Stimulated activated CD8-positive, alpha-beta memory T cell treated with anti-CD3 and anti-CD28 coated beads, Interleukin-2, amount 100 ng/mL, for 1 hour (primary cell): ENCODE results near the gene MICOS13.
"Not testable (repeated sequence)": the region's sequence is repeated elsewhere in the genome, so short reads cannot be mapped to it uniquely, and the experiment has no call there.

Source experiments
- DNase-seq, 2 donors: peaks; one replicate each; pipeline ENCODE4 v3.0.0-alpha.2; 2020; ENCODE audit warnings: low read depth in 2 of 2

Gene MICOS13

DNA sequence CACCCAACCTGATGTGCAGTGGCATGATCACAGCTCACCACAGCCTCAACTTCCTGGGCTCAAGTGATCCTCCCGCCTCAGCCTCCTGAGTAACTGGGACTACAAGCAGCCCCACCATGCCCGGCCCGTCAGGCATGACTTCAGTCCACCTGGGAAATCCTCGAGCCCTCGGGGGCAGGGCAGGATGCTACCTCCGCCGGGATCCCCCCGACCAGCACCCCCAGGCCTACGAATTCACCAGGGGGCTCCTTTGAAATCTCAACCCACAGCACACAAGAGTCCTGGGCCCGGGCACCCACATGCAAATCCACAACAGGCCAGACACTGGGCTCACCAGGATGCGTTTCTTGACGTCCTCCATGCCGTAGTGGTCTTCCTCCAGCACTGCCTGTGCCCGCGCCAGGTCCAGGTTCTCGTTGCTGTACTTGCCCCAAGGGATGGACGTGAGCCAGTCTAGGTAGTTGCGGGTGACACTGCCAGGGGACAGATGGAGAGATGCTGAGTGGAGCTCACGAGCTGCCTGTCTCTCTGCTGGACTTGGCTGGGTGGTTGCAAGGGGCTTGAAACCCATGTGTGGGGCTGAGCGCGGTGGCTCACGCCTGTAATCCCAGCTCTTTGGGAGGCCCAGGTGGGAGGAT lies 20.3 kb upstream of the MICOS13 start:
- no peak for DNase-seq

DNA sequence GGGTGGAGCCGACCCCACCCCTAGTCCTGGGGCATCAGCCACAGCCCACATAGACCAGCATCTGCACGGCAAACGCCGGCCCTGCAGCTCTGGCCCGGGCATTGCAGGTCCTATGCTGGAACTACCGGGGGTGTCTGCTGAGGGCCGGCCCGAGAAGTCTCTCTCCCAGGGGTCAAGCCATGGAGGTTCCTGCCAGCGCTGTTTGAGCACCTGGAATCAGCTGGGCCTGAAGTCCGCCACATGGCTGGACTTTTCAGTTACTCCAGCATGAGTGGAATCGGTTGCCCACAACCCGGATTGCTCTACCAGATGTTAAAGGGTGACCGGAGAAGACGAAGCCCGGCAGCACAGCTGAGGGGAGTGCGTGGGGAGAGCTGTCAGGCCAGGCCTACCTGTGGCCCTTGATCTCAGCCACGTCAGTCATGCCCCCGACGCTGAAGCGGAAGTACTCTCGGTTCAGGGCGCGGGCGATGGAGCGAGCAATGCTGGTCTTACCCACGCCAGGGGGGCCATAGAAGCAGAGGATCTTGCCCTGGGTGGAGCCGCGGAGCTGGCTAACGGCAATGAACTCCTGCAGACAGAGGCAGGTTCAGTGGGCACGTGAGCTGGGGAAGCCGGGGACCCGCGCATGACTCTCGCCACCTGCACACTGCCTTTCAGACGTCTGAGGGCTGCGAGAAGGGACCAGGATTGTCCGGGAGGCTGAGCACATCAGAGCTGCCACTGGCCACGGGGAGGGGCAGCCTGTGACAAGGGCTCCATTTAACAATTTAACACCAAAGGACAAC lies 18.5 kb upstream of the MICOS13 start:
- no peak for DNase-seq

DNA sequence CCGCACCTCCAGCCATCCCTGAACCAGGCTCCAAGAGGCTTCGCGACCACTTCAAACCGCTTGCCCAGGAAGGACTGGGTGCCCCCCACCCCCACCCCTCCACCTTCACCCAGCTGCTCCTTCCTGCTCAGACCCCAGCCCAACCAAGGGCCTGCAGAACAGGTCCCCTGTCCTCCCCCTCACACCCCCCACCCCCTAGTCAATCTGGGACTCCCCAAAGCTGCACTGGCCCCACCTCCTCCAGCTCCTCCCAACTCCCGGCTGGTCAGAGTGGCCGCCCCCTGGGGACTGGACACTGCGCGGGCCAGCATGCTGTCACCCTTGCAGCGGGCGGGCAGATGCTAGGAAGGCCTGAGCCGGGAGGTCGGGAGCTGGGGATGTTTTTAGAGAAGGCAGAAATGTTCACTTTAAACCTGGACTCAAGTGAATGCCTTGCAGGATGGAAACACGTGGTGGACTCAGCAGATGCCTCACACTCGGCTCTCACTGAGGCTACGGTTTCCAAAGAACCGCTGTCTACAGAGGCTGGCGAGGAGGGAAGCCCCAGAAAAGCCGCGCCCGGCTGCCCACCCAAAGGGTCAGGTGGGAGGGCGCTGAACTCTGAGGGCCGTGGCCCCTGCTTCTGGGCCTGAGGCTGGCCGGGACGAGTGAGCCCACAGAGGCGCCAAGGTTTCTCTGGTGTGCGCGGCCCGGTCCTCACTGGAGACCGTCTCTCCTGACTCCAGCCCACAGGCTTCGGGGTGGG lies 17.7 kb upstream of the MICOS13 start:
- no peak for DNase-seq

- DNase-seq = no peak
Observed at GRCh38 chr19:5697022-5697889, 16.9 kb upstream of the MICOS13 start.

- DNase-seq = no peak
Observed at GRCh38 chr19:5696196-5697021, 16.1 kb upstream of the MICOS13 start.

GRCh38 chr19:5695649-5696195 lies 15.4 kb upstream of the MICOS13 start:
- DNase-seq = no peak

- DNase-seq = no peak
Observed at GRCh38 chr19:5694956-5695648, 14.8 kb upstream of the MICOS13 start.

- no peak for DNase-seq
Observed at GRCh38 chr19:5694167-5694955, 14.0 kb upstream of the MICOS13 start.

- no peak for DNase-seq
Observed at GRCh38 chr19:5693195-5694166, 13.2 kb upstream of the MICOS13 start.

GRCh38 chr19:5692723-5693194 lies 12.4 kb upstream of the MICOS13 start:
- no peak for DNase-seq

- DNase-seq = no peak
Observed at GRCh38 chr19:5691822-5692722, 11.8 kb upstream of the MICOS13 start.

- no peak for DNase-seq
Observed at GRCh38 chr19:5690955-5691821, 10.9 kb upstream of the MICOS13 start.

DNA sequence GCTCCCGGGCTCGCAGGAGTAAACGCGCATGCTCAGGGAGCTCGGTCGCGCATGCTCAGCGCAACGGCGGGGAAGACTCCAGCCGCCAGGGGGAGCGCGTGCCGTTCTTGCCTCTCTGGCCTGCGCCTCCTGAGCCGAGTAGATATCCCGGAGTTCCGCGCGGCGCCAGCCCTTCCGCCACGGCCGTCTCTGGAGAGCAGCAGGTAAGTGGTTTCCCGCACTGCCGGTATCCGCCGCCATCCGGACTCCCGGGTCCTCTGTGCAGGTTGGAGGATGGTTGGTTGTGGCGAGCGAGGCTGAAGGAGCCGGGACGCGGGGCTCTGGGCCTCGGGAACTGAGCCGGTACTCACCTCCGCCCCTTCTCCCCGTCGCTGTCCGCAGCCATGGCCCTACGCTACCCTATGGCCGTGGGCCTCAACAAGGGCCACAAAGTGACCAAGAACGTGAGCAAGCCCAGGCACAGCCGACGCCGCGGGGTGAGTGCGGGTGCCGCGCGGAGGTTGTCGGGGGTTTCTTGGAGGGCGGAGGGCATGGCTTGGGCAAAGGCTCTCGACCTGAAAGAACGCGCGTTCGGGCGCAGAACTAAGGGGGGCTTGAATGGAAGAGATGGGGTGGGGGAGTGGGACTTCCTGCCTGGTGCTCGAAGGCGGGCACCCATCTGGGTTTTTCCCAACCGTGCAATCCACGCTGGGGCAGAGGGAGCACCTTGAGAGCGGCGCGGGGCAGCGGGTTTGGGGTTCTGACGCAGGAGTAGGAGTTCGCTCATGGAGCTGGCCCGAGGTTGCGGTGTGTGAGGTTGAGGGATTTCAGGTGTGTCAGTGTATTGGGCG lies 10.0 kb upstream of the MICOS13 start, which contains the start of gene RPL36:
TSS of gene RPL36 (plus strand) at position 171 of the 830 bp plus-strand sequence. CDS start at position 384, 213 bp downstream.
- DNase-seq = peak; percentile 97 to 98

- not testable (repeated sequence) for DNase-seq
Observed at GRCh38 chr19:5688262-5688881, 8.1 kb upstream of the MICOS13 start.
